HUES6 (cell line): ENCODE data around the gene GSE1.
A peak's percentile ranks its signal among the peaks of the same experiment; 100 is the strongest.

ENCODE experiments used
- H3K27ac ChIP-seq: 2 replicates; pipeline ENCODE4 v1.7.0; 2013; ENCODE audit warnings: low read depth, mild to moderate bottlenecking, low read length, inconsistent platforms
- H3K27me3 ChIP-seq: 2 replicates; pipeline ENCODE4 v1.6.1; 2013; ENCODE audit warnings: low read length; ENCODE audit not compliant: control insufficient read depth, insufficient read depth
- H3K36me3 ChIP-seq: 2 replicates; pipeline ENCODE4 v1.6.1; 2013; ENCODE audit warnings: low read length; ENCODE audit not compliant: control insufficient read depth, insufficient read depth
- H3K4me1 ChIP-seq: 2 replicates; pipeline ENCODE4 v1.6.1; 2013; ENCODE audit warnings: low read length; ENCODE audit not compliant: control insufficient read depth, insufficient read depth
- H3K4me3 ChIP-seq: 2 replicates; pipeline ENCODE4 v1.5.1; 2013; ENCODE audit warnings: low read depth, low read length
- H3K9ac ChIP-seq: one replicate; pipeline ENCODE4 v1.6.1; 2013; ENCODE audit warnings: mild to moderate bottlenecking, low read length
- H3K9me3 ChIP-seq: 2 replicates; pipeline ENCODE4 v1.6.1; 2013; ENCODE audit warnings: low read depth, low read length; ENCODE audit not compliant: control insufficient read depth, insufficient read depth

GSE1 gene

GRCh38 chr16:85637808-85638647 is 24.9 kb downstream of the GSE1 start:
- Histone ChIP-seq H3K4me1 (peaks cover 18% of the 10 kb centered on the region; the same call in 1 of the 2 replicates), H3K36me3 (peaks cover 53% of the 10 kb centered on the region), H3K9me3 (no peaks in the 10 kb centered on the region), H3K9ac (no peak overlapping the region), H3K4me3 (no peak overlapping the region), H3K27ac (0 out of 2 replicates have a peak overlapping the region, but pooled peaks have one; percentile 47), H3K27me3 (no peaks in the 10 kb centered on the region)

GRCh38 chr16:85638695-85639409 is 25.7 kb downstream of the GSE1 start:
- Histone ChIP-seq H3K9ac (no peak overlapping the region), H3K4me3 (no peak overlapping the region), H3K4me1 (peaks cover 18% of the 10 kb centered on the region; the same call in 1 of the 2 replicates), H3K27me3 (no peaks in the 10 kb centered on the region), H3K27ac (no peak overlapping the region; the same call in 1 of the 2 replicates), H3K36me3 (peaks cover 47% of the 10 kb centered on the region), H3K9me3 (no peaks in the 10 kb centered on the region)

DNA sequence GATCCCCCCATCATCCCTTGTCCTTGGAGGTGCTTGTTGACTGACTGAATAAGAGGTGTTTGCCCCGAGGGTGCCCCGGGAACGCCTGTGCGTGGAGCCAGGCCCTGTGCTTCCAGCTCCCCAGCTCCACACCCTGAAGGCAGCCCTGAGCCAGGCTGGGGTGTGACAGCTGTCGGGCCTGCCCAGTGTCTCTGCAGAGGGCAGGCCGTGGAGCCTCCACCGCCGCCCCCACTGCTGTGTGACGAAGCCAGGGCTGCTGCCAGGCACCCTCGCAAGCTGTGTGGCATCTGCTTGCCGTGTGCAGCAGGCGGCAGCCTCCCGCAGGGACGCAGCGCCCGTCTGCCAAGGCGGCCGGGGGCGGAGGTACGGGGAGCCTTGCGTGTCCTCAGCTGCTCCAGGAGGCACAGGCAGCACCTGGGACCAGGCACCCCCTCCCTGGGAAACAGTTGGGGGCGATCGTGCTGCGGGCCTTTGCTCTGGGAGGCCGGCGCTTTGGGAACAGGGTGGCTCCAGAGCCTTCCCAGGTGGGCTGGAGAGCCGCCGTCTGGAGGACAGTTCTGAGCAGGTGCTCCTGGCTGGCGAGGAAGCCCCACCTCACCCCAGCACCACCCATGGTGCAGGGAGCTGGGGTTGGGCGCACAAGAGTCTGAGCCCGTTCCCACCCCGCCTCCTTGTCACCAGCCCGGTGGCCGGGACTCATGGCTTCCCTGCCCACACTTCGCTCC is 26.6 kb downstream of the GSE1 start:
- Histone ChIP-seq H3K27me3 (no peaks in the 10 kb centered on the region), H3K9me3 (no peaks in the 10 kb centered on the region), H3K36me3 (peaks cover 42% of the 10 kb centered on the region), H3K27ac (no peak overlapping the region), H3K4me3 (no peak overlapping the region), H3K9ac (no peak overlapping the region), H3K4me1 (peaks cover 18% of the 10 kb centered on the region; the same call in 1 of the 2 replicates)

DNA sequence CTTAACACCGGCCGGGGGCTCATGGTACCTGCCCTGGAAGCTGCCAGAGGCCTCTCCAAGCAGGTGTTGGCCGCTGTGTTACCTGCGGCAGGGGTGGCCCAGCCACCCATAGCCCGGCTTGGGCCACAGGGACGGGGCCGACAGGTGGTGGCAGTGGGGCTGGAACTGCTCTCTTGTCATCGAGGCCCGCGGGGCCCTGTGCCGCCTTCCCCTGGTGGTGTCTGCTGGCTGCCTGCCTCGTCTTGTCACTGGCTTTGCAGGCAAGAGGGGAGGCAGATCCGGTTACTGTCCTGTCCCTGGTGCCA is 27.1 kb downstream of the GSE1 start:
- Histone ChIP-seq H3K36me3 (peaks cover 42% of the 10 kb centered on the region), H3K9me3 (no peaks in the 10 kb centered on the region), H3K9ac (no peak overlapping the region), H3K27me3 (no peaks in the 10 kb centered on the region), H3K27ac (no peak overlapping the region), H3K4me3 (no peak overlapping the region), H3K4me1 (peaks cover 14% of the 10 kb centered on the region; the same call in 1 of the 2 replicates)

DNA sequence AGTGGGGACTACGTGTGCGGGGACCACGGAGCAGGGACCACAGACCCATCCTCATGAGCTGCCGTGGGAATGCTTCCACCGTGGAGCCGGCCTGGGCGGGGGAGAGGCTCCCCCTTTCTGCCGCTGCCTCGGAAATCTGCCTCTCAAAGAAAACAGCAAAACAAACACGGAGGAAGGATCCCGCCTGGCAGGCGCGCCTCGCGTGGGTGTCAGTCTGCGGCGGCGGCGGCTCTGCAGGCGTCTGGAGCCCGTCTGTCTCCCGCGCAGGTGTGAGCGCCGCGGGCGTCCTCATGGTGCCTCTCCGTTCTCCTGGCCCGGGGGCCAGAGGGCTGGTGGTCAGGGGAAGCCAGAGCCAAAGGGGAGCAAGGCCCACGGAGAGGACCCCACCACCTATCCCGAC is 27.5 kb downstream of the GSE1 start:
- H3K4me1 ChIP-seq, result peaks cover 12% of the 10 kb centered on the region; the same call in 1 of the 2 replicates
- no peak overlapping the region for H3K4me3 ChIP-seq
- H3K9ac ChIP-seq, result no peak overlapping the region
- no peaks in the 10 kb centered on the region for H3K9me3 ChIP-seq
- no peak overlapping the region for H3K27ac ChIP-seq
- H3K36me3 ChIP-seq, result peaks cover 43% of the 10 kb centered on the region
- no peaks in the 10 kb centered on the region for H3K27me3 ChIP-seq

DNA sequence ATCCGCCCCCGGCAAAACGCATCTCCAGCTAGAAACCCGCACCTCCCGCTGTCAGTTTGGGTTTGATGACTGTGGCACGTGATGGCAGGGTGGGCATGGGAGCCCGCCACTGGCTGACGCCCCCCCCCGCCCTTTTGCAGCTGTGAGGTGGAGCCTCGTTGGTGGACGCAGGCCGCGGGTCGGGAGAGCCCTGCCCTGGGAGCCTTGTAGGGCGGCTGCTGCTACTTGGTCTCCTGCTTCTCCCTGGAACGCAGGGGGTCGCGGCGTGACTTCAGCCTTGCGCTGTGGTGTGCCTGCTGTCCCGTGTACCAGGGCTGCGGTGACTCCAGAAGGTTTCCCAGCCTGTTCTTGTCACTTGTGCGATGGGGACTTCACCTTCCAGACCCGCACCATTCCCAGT is 28.2 kb downstream of the GSE1 start:
- H3K27ac ChIP-seq, result no peak overlapping the region
- peaks cover 42% of the 10 kb centered on the region for H3K36me3 ChIP-seq
- H3K27me3 ChIP-seq, result no peaks in the 10 kb centered on the region
- H3K9ac ChIP-seq, result no peak overlapping the region
- no peaks in the 10 kb centered on the region for H3K9me3 ChIP-seq
- no peak overlapping the region for H3K4me3 ChIP-seq
- H3K4me1 ChIP-seq, result peaks cover 11% of the 10 kb centered on the region; the same call in 1 of the 2 replicates

DNA sequence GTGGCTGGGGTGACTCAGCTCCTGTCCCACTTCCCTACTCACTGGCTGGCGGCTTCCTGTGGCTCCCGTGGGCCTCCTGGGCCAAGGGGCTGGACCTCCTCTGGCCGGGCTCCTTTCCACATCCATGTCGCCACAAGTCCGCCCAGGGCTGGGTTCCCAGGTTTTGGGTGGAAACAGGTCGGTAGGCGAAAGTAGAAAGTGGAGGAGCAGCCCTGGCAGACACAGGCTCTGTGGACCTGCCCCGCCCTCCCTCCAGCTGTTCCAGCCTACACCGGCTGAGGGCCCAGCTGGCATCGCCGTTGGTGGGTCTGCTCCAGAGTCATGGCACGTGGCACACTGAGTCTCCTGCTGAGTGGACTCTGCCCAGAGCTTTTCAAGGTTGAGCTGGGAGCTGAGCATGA is 28.7 kb downstream of the GSE1 start:
- Histone ChIP-seq H3K4me3 (no peak overlapping the region), H3K4me1 (peaks cover 11% of the 10 kb centered on the region; the same call in 1 of the 2 replicates), H3K27me3 (no peaks in the 10 kb centered on the region), H3K9ac (no peak overlapping the region), H3K9me3 (no peaks in the 10 kb centered on the region), H3K36me3 (peaks cover 41% of the 10 kb centered on the region), H3K27ac (no peak overlapping the region)

- Histone ChIP-seq H3K27ac (no peak overlapping the region), H3K9ac (no peak overlapping the region), H3K36me3 (peaks cover 39% of the 10 kb centered on the region), H3K9me3 (no peaks in the 10 kb centered on the region), H3K4me1 (peaks cover 5% of the 10 kb centered on the region; the same call in 1 of the 2 replicates), H3K27me3 (no peaks in the 10 kb centered on the region), H3K4me3 (no peak overlapping the region)
These were observed 29.7 kb downstream of the GSE1 start for GRCh38 chr16:85642762-85643358.

- H3K4me1 ChIP-seq, result no peaks in the 10 kb centered on the region; the same call in 1 of the 2 replicates
- peaks cover 45% of the 10 kb centered on the region for H3K36me3 ChIP-seq
- no peak overlapping the region for H3K4me3 ChIP-seq
- no peaks in the 10 kb centered on the region for H3K27me3 ChIP-seq
- no peak overlapping the region for H3K9ac ChIP-seq
- no peaks in the 10 kb centered on the region for H3K9me3 ChIP-seq
- H3K27ac ChIP-seq, result no peak overlapping the region
These were observed 30.5 kb downstream of the GSE1 start for GRCh38 chr16:85643631-85644030.

GRCh38 chr16:85644093-85644712 is 31.1 kb downstream of the GSE1 start:
- H3K27ac ChIP-seq, result no peak overlapping the region
- H3K4me3 ChIP-seq, result no peak overlapping the region
- no peaks in the 10 kb centered on the region for H3K9me3 ChIP-seq
- no peaks in the 10 kb centered on the region; the same call in 1 of the 2 replicates for H3K4me1 ChIP-seq
- peaks cover 50% of the 10 kb centered on the region for H3K36me3 ChIP-seq
- no peaks in the 10 kb centered on the region for H3K27me3 ChIP-seq
- no peak overlapping the region for H3K9ac ChIP-seq
